Endothelial cell of umbilical vein (primary cell): Measurements from ENCODE around the gene KAT6B.

ENCODE experiments used
- EZH2 ChIP-seq: IDR thresholded peaks from 2 replicates; pipeline ENCODE4 v1.6.1; 2012; ENCODE audit warnings: borderline replicate concordance, low read depth, mild to moderate bottlenecking, moderate library complexity, low read length, inconsistent platforms; ENCODE audit not compliant: severe bottlenecking
- POLR2A ChIP-seq: IDR thresholded peaks from 2 replicates; pipeline ENCODE4 v1.6.1; 2012; ENCODE audit warnings: low read depth, mild to moderate bottlenecking, control low read depth, low read length
- POLR2AphosphoS5 ChIP-seq: IDR thresholded peaks from 2 replicates; pipeline ENCODE4 v1.6.1; 2012; ENCODE audit warnings: low read depth, mild to moderate bottlenecking, control low read depth, low read length, moderate library complexity; ENCODE audit not compliant: insufficient read depth
- TF ChIP-seq, protein P1 (sequence below), 2 donors: IDR thresholded peaks; 1 replicate in 1 of 2; 2 replicates in 1 of 2; pipeline ENCODE4 v1.5.1; 2011; ENCODE audit warnings: low read length in 2 of 2, mild to moderate bottlenecking in 2 of 2, moderate library complexity in 2 of 2, control low read depth in 1 of 2, inconsistent platforms in 1 of 2, low read depth in 1 of 2; ENCODE audit not compliant: insufficient read depth in 1 of 2; ENCODE audit errors: extremely low read depth in 1 of 2
- TF ChIP-seq, protein P2 (sequence below): IDR thresholded peaks from 2 replicates; pipeline ENCODE4 v1.6.1; 2011; ENCODE audit not compliant: insufficient read depth, insufficient read length

- TF ChIP-seq POLR2AphosphoS5: no peak
- no peak for TF ChIP-seq POLR2A
- TF ChIP-seq, protein P1, sequence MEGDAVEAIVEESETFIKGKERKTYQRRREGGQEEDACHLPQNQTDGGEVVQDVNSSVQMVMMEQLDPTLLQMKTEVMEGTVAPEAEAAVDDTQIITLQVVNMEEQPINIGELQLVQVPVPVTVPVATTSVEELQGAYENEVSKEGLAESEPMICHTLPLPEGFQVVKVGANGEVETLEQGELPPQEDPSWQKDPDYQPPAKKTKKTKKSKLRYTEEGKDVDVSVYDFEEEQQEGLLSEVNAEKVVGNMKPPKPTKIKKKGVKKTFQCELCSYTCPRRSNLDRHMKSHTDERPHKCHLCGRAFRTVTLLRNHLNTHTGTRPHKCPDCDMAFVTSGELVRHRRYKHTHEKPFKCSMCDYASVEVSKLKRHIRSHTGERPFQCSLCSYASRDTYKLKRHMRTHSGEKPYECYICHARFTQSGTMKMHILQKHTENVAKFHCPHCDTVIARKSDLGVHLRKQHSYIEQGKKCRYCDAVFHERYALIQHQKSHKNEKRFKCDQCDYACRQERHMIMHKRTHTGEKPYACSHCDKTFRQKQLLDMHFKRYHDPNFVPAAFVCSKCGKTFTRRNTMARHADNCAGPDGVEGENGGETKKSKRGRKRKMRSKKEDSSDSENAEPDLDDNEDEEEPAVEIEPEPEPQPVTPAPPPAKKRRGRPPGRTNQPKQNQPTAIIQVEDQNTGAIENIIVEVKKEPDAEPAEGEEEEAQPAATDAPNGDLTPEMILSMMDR (IDR thresholded peaks at IDR 0.05; ENCODE audit: extremely low read depth in 1 of 2, insufficient read depth in 1 of 2, low read depth in 1 of 2, low read length in 2 of 2): no peak
- TF ChIP-seq, protein P2, sequence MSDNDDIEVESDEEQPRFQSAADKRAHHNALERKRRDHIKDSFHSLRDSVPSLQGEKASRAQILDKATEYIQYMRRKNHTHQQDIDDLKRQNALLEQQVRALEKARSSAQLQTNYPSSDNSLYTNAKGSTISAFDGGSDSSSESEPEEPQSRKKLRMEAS: no peak
- no peak for TF ChIP-seq EZH2
These were observed 222.3 kb downstream of the KAT6B start for GRCh38 chr10:75048669-75049098.
